GM18520 (cell line): ENCODE measurements around the gene CPVL.

Experiments
- ATAC-seq: cut with Tn5 transposase; IDR thresholded peaks from one replicate; pipeline ENCODE4 v1.9.1; 2021; ENCODE audit not compliant: unreplicated experiment

The CPVL gene

DNA sequence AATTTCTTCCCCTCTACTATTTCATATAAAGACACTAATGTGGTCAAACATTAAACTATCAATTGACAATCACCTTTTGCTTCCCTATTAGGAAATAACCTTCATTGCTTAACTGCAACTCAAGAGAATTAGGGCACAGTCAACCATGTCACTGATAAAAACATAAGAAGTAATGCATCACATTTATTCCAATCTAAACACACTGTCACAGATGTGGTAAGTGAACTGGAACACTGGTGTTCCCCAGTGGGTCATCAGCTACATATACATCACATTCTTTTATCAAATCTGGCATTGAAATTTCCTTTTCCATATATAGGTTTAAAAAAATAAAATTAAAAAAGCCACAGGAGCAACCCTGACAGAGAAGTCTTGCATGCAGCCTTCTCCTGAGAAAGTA lies 191.9 kb downstream of the CPVL start:
- ATAC-seq: no peak

DNA sequence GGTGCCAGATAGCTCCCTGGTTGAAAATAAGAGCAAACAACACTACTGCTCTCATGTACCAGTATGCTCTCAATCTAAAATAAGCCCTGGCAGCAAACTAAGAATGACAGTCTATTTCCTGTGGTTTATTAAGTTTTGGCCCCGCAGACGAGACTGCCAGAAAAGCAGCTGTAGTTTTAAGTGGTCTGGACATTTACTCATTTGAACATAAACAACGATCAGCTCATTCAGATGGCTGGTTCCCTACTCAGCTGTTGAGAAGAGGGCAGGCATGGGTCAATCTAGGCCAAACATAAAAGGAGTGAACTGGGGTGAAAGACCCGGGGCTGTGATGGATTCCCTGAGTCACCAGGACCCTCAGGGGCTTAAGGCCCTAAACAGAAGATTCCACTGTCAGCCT lies 192.7 kb downstream of the CPVL start:
- ATAC-seq: no peak
